GM08714 (cell line): ENCODE measurements around the gene GNG7.
"Not testable (repeated sequence)": the region's sequence is repeated elsewhere in the genome, so short reads cannot be mapped to it uniquely, and the experiment has no call there.

Experiments
- H3K4me3 ChIP-seq: fragments of 200-500 bp; sonication (Bioruptor generic); 2 replicates; pipeline ENCODE4 v1.5.1; 2014; ENCODE audit warnings: mild to moderate bottlenecking, low read length, inconsistent platforms
- ZNF274 ChIP-seq: IDR thresholded peaks from 2 replicates; pipeline ENCODE4 v1.6.1; 2012; ENCODE audit warnings: mild to moderate bottlenecking, low read depth, low read length

GNG7 gene

GRCh38 chr19:2538096-2538757 lies 164.3 kb downstream of the GNG7 start:
- no peak for TF ChIP-seq ZNF274
- H3K4me3 ChIP-seq = no peak overlapping the region

GRCh38 chr19:2537584-2537983 lies 164.9 kb downstream of the GNG7 start:
- H3K4me3 ChIP-seq = not testable (repeated sequence)

GRCh38 chr19:2536461-2536860 lies 166.0 kb downstream of the GNG7 start:
- H3K4me3 ChIP-seq = no peak overlapping the region
- no peak for TF ChIP-seq ZNF274

- no peak overlapping the region for H3K4me3 ChIP-seq
- no peak for TF ChIP-seq ZNF274
These were observed 168.0 kb downstream of the GNG7 start for GRCh38 chr19:2534423-2535013.

- TF ChIP-seq ZNF274 = no peak
- no peak overlapping the region for H3K4me3 ChIP-seq
These were observed 168.6 kb downstream of the GNG7 start for GRCh38 chr19:2533686-2534422.

GRCh38 chr19:2533072-2533425 lies 169.4 kb downstream of the GNG7 start:
- TF ChIP-seq ZNF274 = no peak
- no peak overlapping the region for H3K4me3 ChIP-seq

- H3K4me3 ChIP-seq = no peak overlapping the region
- no peak for TF ChIP-seq ZNF274
These were observed 170.0 kb downstream of the GNG7 start for GRCh38 chr19:2532252-2533071.

GRCh38 chr19:2529942-2530341 lies 172.6 kb downstream of the GNG7 start:
- H3K4me3 ChIP-seq = not testable (repeated sequence)

- no peak for TF ChIP-seq ZNF274
These were observed 173.0 kb downstream of the GNG7 start for GRCh38 chr19:2529473-2529918.

GRCh38 chr19:2528675-2529101 lies 173.8 kb downstream of the GNG7 start:
- no peak for TF ChIP-seq ZNF274
- H3K4me3 ChIP-seq = no peak overlapping the region

More at GRCh38 chr19:2529473-2529918, 173.0 kb downstream of the GNG7 start:
- H3K4me3 ChIP-seq = no peak overlapping the region

- TF ChIP-seq ZNF274 = no peak
These were observed 174.8 kb downstream of the GNG7 start for GRCh38 chr19:2527686-2528085.

GRCh38 chr19:2527171-2527570 lies 175.3 kb downstream of the GNG7 start:
- H3K4me3 ChIP-seq = no peak overlapping the region
- TF ChIP-seq ZNF274 = no peak

More at GRCh38 chr19:2527686-2528085, 174.8 kb downstream of the GNG7 start:
- H3K4me3 ChIP-seq = no peak overlapping the region

- no peak for TF ChIP-seq ZNF274
- H3K4me3 ChIP-seq = no peak overlapping the region
These were observed 177.4 kb downstream of the GNG7 start for GRCh38 chr19:2524840-2525723.
